PC-3 (cell line): ENCODE results near the gene DCP1B. TPM values are rescaled to one million over a fixed set of nuclear protein-coding genes. Genes with fewer than 3 reads are reported as not detected.

Experiments used
- ATAC-seq: fragments of 200-7000 bp; cut with Tn5 transposase; 2 replicates; pipeline ENCODE4 v1.9.1; 2020; ENCODE audit warnings: mild to moderate bottlenecking, moderate library complexity
- BruUV-seq: library from RNA; stranded (reverse); fragments of 400-500 nt; replicated peaks from 2 replicates; lab custom pipeline; 2021; lab: Mats Ljungman, UMichigan
- CTCF ChIA-PET: fragments of 300-600 bp; sonication (Branson Sonifier 250); formaldehyde crosslinking; loops from one replicate; lab custom pipeline; 2022; ENCODE audit warnings: antibody characterized with exemption; lab: Charles Lee
- POLR2A ChIA-PET: fragments of 300-600 bp; sonication (Branson Sonifier 250); formaldehyde crosslinking; loops from one replicate; lab custom pipeline; 2022; ENCODE audit warnings: antibody characterized with exemption; ENCODE audit not compliant: unreplicated experiment; lab: Charles Lee
- DNase-seq: peaks from one replicate; pipeline ENCODE4 v3.0.0-alpha.2; 2015
- H2AFZ ChIP-seq: fragments of 300-600 bp; sonication (generic); 2 replicates; pipeline ENCODE4 v1.6.0; 2016; ENCODE audit warnings: antibody characterized with exemption, low read length
- H3F3A ChIP-seq: fragments of 300-600 bp; sonication (generic); one replicate; pipeline ENCODE4 v1.6.0; 2017; ENCODE audit warnings: antibody characterized with exemption, low read length, control low read depth, mild to moderate bottlenecking; ENCODE audit not compliant: unreplicated experiment
- H3K27ac ChIP-seq: fragments of 300-600 bp; sonication (generic); 2 replicates; pipeline ENCODE4 v1.5.1; 2016; ENCODE audit warnings: mild to moderate bottlenecking, low read length
- H3K27me3 ChIP-seq: fragments of 300-600 bp; sonication (generic); 2 replicates; pipeline ENCODE4 v1.6.1; 2016; ENCODE audit warnings: low read length, mixed read lengths
- H3K36me3 ChIP-seq: fragments of 300-600 bp; sonication (generic); 2 replicates; pipeline ENCODE4 v1.6.1; 2016; ENCODE audit warnings: low read depth, mixed run types, low read length, mixed read lengths
- H3K4me1 ChIP-seq: fragments of 300-600 bp; sonication (generic); 2 replicates; pipeline ENCODE4 v1.5.1; 2016; ENCODE audit warnings: low read length; ENCODE audit not compliant: insufficient read depth
- H3K4me2 ChIP-seq: fragments of 300-600 bp; sonication (generic); 2 replicates; pipeline ENCODE4 v1.6.0; 2016; ENCODE audit warnings: low read length
- H3K4me3 ChIP-seq: fragments of 300-600 bp; sonication (generic); 2 replicates; pipeline ENCODE4 v1.5.1; 2016; ENCODE audit warnings: mild to moderate bottlenecking, low read length, mixed read lengths
- H3K79me2 ChIP-seq: fragments of 300-600 bp; sonication (generic); 2 replicates; pipeline ENCODE4 v1.6.1; 2017; ENCODE audit warnings: low read length, mixed read lengths
- H3K9ac ChIP-seq: fragments of 300-600 bp; sonication (generic); 2 replicates; pipeline ENCODE4 v1.6.0; 2016; ENCODE audit warnings: mild to moderate bottlenecking, low read length
- H3K9me2 ChIP-seq: fragments of 300-600 bp; sonication (generic); replicated peaks from 2 replicates; pipeline ENCODE4 v1.6.1; 2016; ENCODE audit warnings: mixed run types, low read length, mixed read lengths
- H3K9me3 ChIP-seq: fragments of 300-600 bp; sonication (generic); 2 replicates; pipeline ENCODE4 v1.6.1; 2016; ENCODE audit warnings: low read length, mixed read lengths
- H4K20me1 ChIP-seq: fragments of 300-600 bp; sonication (generic); 2 replicates; pipeline ENCODE4 v1.6.1; 2016; ENCODE audit warnings: low read length, mixed read lengths
- EZH2 ChIP-seq: fragments of 300-600 bp; sonication (generic); IDR thresholded peaks from one replicate; pipeline ENCODE4 v1.6.1; 2017; ENCODE audit warnings: antibody characterized with exemption, mild to moderate bottlenecking, low read length; ENCODE audit not compliant: unreplicated experiment
- EZH2phosphoT487 ChIP-seq: fragments of 300-600 bp; sonication (generic); IDR thresholded peaks from 2 replicates; pipeline ENCODE4 v1.6.1; 2018; ENCODE audit warnings: mild to moderate bottlenecking, antibody characterized with exemption, low read length, borderline replicate concordance
- intact Hi-C: fragments of 100-400 bp; cut with micrococcal nuclease; formaldehyde crosslinking; loops from 2 replicates; pipeline ENCODE4 v1.9.0; 2023
- total RNA-seq: library from RNA; depleted of rRNA; stranded (reverse); fragments of >200 nt; gene quantifications from 2 replicates; pipeline ENCODE4 v1.2.3, GENCODE V29; 2014
- TF ChIP-seq, protein P1 (sequence below): fragments of 300-600 bp; sonication (generic); conservative IDR thresholded peaks from 2 replicates; pipeline ENCODE4 v1.5.1; 2017; ENCODE audit warnings: antibody characterized with exemption, low read depth, mild to moderate bottlenecking, low read length

The DCP1B gene
- total RNA-seq, 1 experiment from 2014 or later = 4.9 TPM

DNA sequence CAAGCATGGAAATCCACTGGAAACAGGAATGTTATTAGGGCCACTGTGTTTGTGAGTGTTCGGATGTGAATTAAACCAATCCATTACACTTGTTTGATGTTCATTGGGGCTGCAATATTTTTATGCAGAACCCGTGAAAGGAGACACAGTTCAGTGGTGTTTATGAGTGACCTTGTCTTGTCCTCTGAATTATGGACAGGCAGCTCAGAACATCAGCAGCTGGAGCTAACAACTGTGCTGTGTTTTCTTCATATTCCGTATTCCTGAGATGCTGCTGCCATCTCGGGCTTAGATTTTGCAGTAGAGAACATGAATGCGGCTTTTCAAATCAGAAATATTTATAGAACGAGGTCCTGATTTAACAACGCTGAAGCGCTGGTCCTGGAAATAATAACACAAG lies 28.2 kb upstream of the DCP1B start:
- no peak for DNase-seq
- Histone ChIP-seq H3K4me2 (no peak overlapping the region), H3K4me1 (no peaks in the 10 kb centered on the region), H3F3A (no peaks in the 10 kb centered on the region), H3K4me3 (no peak overlapping the region), H3K9me2 (no peaks in the 10 kb centered on the region), H3K79me2 (no peaks in the 10 kb centered on the region), H3K27me3 (peaks cover 85% of the 10 kb centered on the region), H3K27ac (no peak overlapping the region), H3K36me3 (no peaks in the 10 kb centered on the region), H3K9me3 (no peaks in the 10 kb centered on the region), H2AFZ (no peak overlapping the region), H3K9ac (no peak overlapping the region), H4K20me1 (no peaks in the 10 kb centered on the region)
- TF ChIP-seq EZH2 = no peak
- TF ChIP-seq EZH2phosphoT487 = no peak
- ATAC-seq = no peak
- ChIA-PET POLR2A (no interaction called here), CTCF (no interaction called here)
- no TSS peak for BruUV-seq
- intact Hi-C loops = no loop called here

DNA sequence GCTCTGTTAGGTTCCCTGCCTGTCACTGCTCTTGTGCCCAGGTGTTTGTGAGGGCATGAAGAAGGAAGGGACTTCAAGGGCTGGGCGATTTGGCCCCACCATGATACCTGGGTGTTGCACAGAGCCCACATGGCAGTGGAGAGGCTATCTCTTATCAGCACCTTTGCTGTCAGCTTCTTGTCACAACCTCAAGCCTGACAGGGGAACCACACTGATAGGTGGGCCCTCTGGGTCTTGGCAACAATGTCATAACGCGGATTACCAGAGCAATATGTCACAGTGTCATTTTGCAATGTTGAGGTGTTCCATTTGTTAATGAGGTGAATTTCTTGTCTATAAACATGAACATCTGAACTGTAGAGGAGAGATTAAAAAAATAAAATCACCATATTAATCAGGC lies 25.6 kb upstream of the DCP1B start:
- Histone ChIP-seq H3K79me2 (no peaks in the 10 kb centered on the region), H2AFZ (no peak overlapping the region), H3K27me3 (peaks cover 86% of the 10 kb centered on the region), H3F3A (no peaks in the 10 kb centered on the region), H3K4me1 (no peaks in the 10 kb centered on the region), H3K36me3 (no peaks in the 10 kb centered on the region), H3K9ac (no peak overlapping the region), H3K27ac (no peak overlapping the region), H3K9me3 (no peaks in the 10 kb centered on the region), H3K9me2 (no peaks in the 10 kb centered on the region), H4K20me1 (no peaks in the 10 kb centered on the region), H3K4me3 (no peak overlapping the region), H3K4me2 (no peak overlapping the region)
- CTCF ChIA-PET = no interaction called here
- intact Hi-C loops = no loop called here
- POLR2A ChIA-PET = no interaction called here
- no peak for TF ChIP-seq EZH2phosphoT487
- TF ChIP-seq, protein P1, sequence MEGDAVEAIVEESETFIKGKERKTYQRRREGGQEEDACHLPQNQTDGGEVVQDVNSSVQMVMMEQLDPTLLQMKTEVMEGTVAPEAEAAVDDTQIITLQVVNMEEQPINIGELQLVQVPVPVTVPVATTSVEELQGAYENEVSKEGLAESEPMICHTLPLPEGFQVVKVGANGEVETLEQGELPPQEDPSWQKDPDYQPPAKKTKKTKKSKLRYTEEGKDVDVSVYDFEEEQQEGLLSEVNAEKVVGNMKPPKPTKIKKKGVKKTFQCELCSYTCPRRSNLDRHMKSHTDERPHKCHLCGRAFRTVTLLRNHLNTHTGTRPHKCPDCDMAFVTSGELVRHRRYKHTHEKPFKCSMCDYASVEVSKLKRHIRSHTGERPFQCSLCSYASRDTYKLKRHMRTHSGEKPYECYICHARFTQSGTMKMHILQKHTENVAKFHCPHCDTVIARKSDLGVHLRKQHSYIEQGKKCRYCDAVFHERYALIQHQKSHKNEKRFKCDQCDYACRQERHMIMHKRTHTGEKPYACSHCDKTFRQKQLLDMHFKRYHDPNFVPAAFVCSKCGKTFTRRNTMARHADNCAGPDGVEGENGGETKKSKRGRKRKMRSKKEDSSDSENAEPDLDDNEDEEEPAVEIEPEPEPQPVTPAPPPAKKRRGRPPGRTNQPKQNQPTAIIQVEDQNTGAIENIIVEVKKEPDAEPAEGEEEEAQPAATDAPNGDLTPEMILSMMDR = no peak
- DNase-seq = no peak
- no peak for ATAC-seq
- no TSS peak for BruUV-seq

DNA sequence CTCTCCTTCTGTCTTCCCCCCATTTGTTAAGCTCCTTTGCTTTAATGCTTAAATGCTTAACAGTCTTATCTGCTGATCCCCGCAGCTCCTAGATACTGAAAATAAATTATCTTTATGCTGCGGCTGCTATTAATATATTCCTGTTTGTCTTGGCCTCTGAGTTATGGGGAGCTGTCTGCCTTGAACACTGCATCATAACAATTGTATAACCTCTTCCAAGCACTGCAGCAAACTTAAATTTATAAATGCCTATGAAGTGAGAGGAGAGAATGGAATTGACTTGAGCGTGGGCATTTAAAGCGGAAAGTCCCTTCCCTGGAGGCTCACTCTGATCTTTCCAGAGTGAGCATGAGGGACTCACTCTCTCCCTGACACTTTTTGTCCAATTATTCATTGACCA lies 23.1 kb upstream of the DCP1B start:
- peaks cover 96% of the 10 kb centered on the region for H3K27me3 ChIP-seq
- no peak for ATAC-seq

More for the DNA sequence above, 23.1 kb upstream of the DCP1B start:
- no peaks in the 10 kb centered on the region for H3K36me3 ChIP-seq
- H3F3A ChIP-seq = no peaks in the 10 kb centered on the region
- no peak overlapping the region for H3K27ac ChIP-seq
- intact Hi-C loops = no loop called here
- POLR2A ChIA-PET = no interaction called here
- H2AFZ ChIP-seq = no peak overlapping the region
- no peaks in the 10 kb centered on the region for H3K4me1 ChIP-seq
- no peak for DNase-seq
- no peak overlapping the region for H3K9ac ChIP-seq
- no peak overlapping the region for H3K4me3 ChIP-seq
- no peaks in the 10 kb centered on the region for H3K9me2 ChIP-seq
- no peaks in the 10 kb centered on the region for H3K79me2 ChIP-seq
- H3K9me3 ChIP-seq = no peaks in the 10 kb centered on the region
- BruUV-seq = no TSS peak
- no peaks in the 10 kb centered on the region for H4K20me1 ChIP-seq
- TF ChIP-seq EZH2 (no peak), EZH2phosphoT487 (no peak)
- TF ChIP-seq, protein P1 = no peak
- H3K4me2 ChIP-seq = no peak overlapping the region
- CTCF ChIA-PET = no interaction called here
